HG02885 (cell line): ENCODE data around the gene EHD2.
"Not testable (repeated sequence)": the region's sequence is repeated elsewhere in the genome, so short reads cannot be mapped to it uniquely, and the experiment has no call there.

Experiments
- ATAC-seq: cut with Tn5 transposase; IDR thresholded peaks from one replicate; pipeline ENCODE4 v1.9.1; 2021; ENCODE audit warnings: mild to moderate bottlenecking; ENCODE audit not compliant: unreplicated experiment, poor library complexity

The EHD2 gene

GRCh38 chr19:47745010-47745901 is 32.0 kb downstream of the EHD2 start, which contains the start of gene NOP53:
Gene NOP53 (plus strand): TSS chr19:47745546. CDS start chr19:47745560, 14 bp downstream.
- ATAC-seq, result peak; percentile 74

- not testable (repeated sequence) for ATAC-seq
Measured at GRCh38 chr19:47746129-47746528, 32.9 kb downstream of the EHD2 start.

GRCh38 chr19:47749326-47749725 is 36.1 kb downstream of the EHD2 start:
- ATAC-seq, result no peak

- no peak for ATAC-seq
Measured at GRCh38 chr19:47750752-47751151, 37.5 kb downstream of the EHD2 start.

- ATAC-seq, result no peak
Measured at GRCh38 chr19:47752440-47753211, 39.4 kb downstream of the EHD2 start.

GRCh38 chr19:47754206-47755064 is 41.2 kb downstream of the EHD2 start:
- ATAC-seq, result no peak

- no peak for ATAC-seq
Measured at GRCh38 chr19:47755065-47755761, 42.0 kb downstream of the EHD2 start.

GRCh38 chr19:47755762-47756626 is 42.8 kb downstream of the EHD2 start:
- ATAC-seq, result no peak

- ATAC-seq, result no peak
Measured at GRCh38 chr19:47756627-47756929, 43.4 kb downstream of the EHD2 start.

GRCh38 chr19:47756953-47757608 is 43.9 kb downstream of the EHD2 start:
- no peak for ATAC-seq

GRCh38 chr19:47757617-47758442 is 44.6 kb downstream of the EHD2 start:
- no peak for ATAC-seq

GRCh38 chr19:47758443-47758804 is 45.2 kb downstream of the EHD2 start:
- ATAC-seq, result no peak

- no peak for ATAC-seq
Measured at GRCh38 chr19:47760632-47760999, 47.4 kb downstream of the EHD2 start.

GRCh38 chr19:47761566-47761965 is 48.3 kb downstream of the EHD2 start:
- ATAC-seq, result no peak

GRCh38 chr19:47762151-47762550 is 48.9 kb downstream of the EHD2 start:
- ATAC-seq, result no peak

- ATAC-seq, result no peak
Measured at GRCh38 chr19:47762615-47763308, 49.5 kb downstream of the EHD2 start.

GRCh38 chr19:47764705-47765104 is 51.5 kb downstream of the EHD2 start:
- ATAC-seq, result not testable (repeated sequence)
